Neural cell (in vitro differentiated cells): Measurements from ENCODE around the gene ATP13A3.

Experiments used
- EP300 ChIP-seq: fragments of 450-650 bp; conservative IDR thresholded peaks from 2 replicates; pipeline ENCODE4 v1.6.1; 2014; ENCODE audit warnings: antibody characterized with exemption, mild to moderate bottlenecking, moderate library complexity; ENCODE audit not compliant: poor library complexity, severe bottlenecking
- EZH2 ChIP-seq: fragments of 200-600, 300-800 bp; shearing (Covaris generic), sonication (generic); IDR thresholded peaks from 2 replicates; pipeline ENCODE4 v1.6.1; 2014; ENCODE audit warnings: antibody characterized with exemption, low read length, borderline replicate concordance, mild to moderate bottlenecking; ENCODE audit not compliant: insufficient read depth, poor library complexity, severe bottlenecking
- POLR2AphosphoS5 ChIP-seq: IDR thresholded peaks from 2 replicates; pipeline ENCODE4 v1.6.1; 2012
- TAF1 ChIP-seq: IDR thresholded peaks from 2 replicates; pipeline ENCODE4 v1.6.1; 2012; ENCODE audit warnings: low read depth
- TF ChIP-seq, protein P1 (sequence below): fragments of 450-650 bp; IDR thresholded peaks from 2 replicates; pipeline ENCODE4 v1.5.1; 2014; ENCODE audit warnings: antibody characterized with exemption, mild to moderate bottlenecking, moderate library complexity; ENCODE audit not compliant: poor library complexity, severe bottlenecking

DNA sequence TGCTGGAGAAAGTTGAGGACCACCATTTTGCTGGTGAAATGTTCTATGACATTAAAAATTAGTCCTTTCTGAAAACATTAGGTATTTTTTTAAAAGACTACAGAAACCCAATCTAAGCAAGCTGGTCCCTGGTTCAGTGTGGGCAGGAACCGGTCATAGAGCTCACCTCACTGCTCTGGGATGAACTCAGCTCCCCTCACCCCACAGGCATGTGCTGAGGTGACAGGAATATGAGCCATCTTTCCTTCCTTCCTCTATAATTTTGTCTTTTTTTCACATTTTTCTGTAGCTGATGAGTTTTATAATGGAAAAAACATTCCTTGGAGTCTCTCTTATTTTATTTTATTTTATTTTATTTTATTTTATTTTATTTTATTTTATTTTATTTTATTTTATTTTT is 109.1 kb downstream of the ATP13A3 start:
- TF ChIP-seq, protein P1, sequence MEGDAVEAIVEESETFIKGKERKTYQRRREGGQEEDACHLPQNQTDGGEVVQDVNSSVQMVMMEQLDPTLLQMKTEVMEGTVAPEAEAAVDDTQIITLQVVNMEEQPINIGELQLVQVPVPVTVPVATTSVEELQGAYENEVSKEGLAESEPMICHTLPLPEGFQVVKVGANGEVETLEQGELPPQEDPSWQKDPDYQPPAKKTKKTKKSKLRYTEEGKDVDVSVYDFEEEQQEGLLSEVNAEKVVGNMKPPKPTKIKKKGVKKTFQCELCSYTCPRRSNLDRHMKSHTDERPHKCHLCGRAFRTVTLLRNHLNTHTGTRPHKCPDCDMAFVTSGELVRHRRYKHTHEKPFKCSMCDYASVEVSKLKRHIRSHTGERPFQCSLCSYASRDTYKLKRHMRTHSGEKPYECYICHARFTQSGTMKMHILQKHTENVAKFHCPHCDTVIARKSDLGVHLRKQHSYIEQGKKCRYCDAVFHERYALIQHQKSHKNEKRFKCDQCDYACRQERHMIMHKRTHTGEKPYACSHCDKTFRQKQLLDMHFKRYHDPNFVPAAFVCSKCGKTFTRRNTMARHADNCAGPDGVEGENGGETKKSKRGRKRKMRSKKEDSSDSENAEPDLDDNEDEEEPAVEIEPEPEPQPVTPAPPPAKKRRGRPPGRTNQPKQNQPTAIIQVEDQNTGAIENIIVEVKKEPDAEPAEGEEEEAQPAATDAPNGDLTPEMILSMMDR: no peak
- TF ChIP-seq POLR2AphosphoS5 (no peak), TAF1 (no peak), EP300 (no peak), EZH2 (no peak)
